NCI-H1694 treated with DMSO at 0.1 percent for 48 hours (cell line): ENCODE measurements around the gene QSER1.
"Not testable (repeated sequence)": the region's sequence is repeated elsewhere in the genome, so short reads cannot be mapped to it uniquely, and the experiment has no call there.

ENCODE experiments used
- DNase-seq: peaks from one replicate; lab custom pipeline; 2025; lab: John Stamatoyannopoulos, UW

The QSER1 gene

DNA sequence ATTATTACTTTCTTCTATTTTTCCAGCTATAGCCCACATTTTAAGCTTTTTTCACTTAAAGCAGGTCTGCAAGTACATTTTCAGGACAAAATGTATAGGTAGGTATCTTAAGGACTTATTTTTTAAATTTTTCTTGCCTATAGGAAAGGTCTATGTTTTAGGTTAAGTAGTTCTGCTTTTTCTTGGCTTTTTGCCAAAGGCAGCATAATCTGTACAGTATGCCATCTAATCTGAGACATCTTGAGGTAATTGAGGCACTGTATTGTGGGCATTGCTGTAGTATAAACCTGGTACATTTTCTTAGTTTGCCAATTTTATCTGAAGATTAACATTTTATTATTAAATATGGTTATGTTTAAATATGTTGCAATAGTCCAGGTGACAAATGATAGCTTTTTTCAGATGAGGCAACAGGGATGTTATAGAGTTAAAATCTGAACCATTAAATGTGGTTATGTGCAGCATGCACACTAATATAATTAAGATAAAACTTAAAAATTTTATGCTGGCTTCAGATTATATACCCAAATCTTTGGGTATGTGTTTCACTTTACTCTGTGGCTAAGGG is 42.9 kb downstream of the QSER1 start:
- DNase-seq = no peak

DNA sequence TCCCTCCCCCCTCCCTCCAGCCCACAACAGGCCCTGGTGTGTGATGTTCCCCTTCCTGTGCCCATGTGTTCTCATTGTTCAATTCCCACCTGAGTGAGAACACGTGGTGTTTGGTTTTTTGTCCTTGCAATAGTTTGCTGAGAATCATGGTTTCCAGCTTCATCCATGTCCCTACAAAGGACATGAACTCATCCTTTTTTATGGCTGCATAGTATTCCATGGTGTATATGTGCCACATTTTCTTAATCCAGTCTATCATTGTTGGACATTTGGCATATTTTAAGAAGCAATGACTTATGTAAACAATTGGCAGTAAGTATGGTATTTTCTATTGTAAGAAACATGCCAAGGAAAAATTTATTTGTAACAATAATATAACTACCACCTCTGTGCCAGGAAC is 43.6 kb downstream of the QSER1 start:
- DNase-seq = not testable (repeated sequence)

- not testable (repeated sequence) for DNase-seq
Observed at GRCh38 chr11:32937283-32937682, 44.7 kb downstream of the QSER1 start.

DNA sequence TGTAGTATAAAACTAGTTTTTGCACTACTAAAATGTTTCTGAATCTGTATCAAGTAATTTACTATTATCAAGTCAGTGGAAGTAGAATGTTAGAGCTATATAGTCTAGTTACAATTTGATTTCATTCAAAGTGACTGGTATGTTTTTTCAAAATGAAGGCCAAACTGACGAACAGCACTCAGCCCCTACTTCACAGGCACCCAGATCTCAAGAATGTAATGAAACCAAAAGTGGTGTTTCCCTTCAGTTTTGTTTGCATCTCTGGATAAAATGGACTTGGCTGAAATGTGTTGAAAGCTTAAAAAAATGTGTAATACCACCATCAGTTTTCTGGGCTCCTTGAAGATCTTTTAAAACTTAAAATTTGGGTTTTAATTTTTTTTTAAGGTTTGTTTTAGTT is 46.4 kb downstream of the QSER1 start:
- no peak for DNase-seq

DNA sequence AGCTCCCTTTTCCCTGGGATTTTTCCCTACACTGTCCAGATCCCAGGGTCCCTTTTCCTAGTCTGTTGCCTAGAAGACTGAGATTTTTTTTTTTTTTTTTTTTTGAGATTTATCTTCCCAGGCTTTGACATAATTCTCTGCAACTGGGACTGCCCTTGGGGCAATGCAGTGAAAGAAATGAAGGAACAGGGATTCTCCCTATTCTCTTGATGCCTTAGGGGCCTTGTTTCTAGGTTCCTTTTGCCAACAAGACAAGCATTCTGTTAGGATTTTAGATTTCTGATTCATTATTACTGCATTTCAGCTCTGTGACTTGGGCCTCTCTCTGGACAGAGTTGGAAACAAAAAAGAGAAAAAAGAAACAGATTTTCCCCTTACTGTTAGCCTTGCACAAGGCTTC is 47.3 kb downstream of the QSER1 start:
- no peak for DNase-seq

DNA sequence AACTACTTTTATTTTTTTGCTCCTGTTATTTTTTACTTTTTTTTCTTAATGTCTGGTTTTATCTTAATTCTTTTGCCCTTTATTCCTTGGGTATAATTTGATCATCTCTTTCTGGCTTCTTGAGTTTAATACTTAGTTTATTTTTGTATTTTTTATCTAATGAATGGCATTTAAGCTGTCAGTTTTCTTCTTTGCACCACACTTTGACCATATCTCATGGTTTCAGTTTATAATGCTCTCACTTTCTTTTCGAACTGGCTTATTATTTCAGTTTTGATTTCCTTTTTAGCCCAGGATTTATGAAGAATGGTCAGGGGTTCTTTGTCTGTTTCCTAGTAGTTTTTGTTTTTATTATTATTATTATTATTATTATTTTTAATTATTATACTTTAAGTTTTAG is 48.3 kb downstream of the QSER1 start:
- DNase-seq = no peak

- no peak for DNase-seq
Observed at GRCh38 chr11:32947978-32948377, 55.4 kb downstream of the QSER1 start.

GRCh38 chr11:32949739-32950138 is 57.1 kb downstream of the QSER1 start:
- no peak for DNase-seq

DNA sequence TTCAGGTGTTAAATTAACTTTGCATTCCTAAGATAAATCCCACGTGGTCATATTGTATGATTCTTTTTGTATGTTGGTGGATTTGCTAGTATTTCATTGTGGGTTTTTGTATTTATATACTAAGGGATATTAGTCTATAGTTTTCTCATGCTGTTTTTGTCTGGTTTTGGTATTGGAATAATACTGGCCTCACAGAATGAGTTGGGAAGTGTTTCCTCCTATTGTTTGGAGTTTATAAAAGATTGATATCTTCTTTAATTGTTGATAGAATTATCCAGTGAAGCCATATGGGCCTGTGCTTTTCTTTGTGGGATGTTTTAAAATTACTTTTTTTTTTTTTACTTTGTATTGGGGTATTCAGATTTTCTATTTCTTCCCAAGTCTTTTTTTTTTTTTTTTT is 59.8 kb downstream of the QSER1 start:
- no peak for DNase-seq

DNA sequence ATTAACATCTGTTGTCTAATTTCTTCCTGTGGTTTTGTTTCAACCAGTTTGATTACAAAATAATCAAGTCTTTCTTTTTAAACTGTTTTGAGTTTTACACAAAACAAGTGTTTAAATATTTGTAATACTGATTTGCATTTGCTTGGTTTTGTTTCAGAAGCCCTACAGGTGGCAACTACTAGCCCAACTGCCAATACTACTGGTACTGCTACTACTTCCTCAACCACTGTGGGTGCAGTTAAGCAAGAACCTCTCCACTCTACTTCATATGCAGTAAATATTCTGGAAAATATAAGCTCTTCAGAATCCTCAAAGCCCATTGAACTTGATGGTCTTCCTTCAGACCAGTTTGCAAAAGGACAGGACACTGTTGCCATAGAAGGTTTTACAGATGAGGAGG is 61.1 kb downstream of the QSER1 start:
- no peak for DNase-seq

DNA sequence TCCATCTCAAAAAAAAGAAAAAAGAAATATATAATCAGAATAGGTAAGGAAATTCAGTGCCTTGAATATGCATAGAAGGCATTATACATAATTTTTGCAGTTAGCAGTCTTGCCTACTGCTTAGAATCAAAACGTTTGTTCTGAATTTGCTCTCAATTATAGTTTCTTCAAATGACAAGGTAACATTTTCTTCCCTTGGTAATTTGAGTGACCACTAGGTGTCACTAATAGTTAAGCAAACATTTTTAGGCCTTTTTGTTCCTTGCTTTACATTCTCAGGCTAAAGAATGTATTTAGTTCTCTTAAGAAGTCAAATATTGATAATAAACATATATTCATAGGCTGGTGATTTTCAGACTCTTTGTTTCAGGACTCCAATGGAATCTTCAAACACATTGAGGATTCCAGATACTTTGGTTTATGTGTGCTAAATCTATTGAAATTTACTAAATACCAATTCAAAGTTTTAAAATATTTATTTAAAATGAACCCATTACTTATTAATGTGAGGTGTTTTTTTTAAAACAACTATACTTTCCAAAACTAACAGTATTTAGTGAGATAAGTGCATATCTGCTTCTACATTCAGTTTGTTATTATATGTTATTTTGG is 68.0 kb downstream of the QSER1 start:
- DNase-seq = peak; percentile 33

DNA sequence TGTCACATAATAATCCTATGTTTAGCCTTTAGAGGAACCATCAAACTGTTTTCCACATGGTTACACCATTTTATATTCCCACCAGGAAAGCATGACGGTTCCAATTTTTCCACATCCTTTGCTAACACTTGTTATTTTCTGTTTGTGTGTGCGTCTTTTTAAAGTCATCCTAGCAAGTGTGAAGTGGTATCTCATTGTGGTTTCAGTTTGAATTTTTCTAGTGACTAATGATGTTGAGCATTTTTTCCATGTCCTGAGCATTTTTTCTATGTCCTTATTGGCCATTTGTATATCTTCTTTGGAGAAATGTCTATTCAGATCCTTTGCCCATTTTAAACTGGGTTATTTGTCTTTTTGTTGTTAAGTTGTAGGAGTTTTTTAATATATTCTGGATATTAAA is 69.4 kb downstream of the QSER1 start:
- DNase-seq = no peak

DNA sequence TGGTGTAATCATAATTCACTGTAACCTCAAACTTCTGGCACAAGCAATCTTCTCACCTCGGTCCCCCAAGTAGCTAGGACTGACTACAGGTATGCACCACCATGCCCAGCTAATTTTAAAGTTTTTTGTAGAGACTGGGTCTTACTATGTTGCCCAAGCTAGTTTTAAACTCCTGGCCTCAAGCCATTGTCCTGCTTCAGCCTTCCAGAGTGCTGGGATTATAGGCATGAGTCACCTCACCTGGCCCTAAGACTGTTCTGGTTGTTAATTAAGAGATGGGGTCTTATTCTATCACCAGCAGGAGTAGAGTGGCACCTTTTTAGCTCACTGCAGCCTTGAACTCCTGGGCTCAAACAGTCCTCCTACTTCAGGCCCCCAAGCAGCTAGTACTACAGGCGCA is 71.1 kb downstream of the QSER1 start:
- no peak for DNase-seq

GRCh38 chr11:32968541-32968940 is 75.9 kb downstream of the QSER1 start:
- DNase-seq = no peak

- not testable (repeated sequence) for DNase-seq
Observed at GRCh38 chr11:32972233-32972632, 79.6 kb downstream of the QSER1 start.

DNA sequence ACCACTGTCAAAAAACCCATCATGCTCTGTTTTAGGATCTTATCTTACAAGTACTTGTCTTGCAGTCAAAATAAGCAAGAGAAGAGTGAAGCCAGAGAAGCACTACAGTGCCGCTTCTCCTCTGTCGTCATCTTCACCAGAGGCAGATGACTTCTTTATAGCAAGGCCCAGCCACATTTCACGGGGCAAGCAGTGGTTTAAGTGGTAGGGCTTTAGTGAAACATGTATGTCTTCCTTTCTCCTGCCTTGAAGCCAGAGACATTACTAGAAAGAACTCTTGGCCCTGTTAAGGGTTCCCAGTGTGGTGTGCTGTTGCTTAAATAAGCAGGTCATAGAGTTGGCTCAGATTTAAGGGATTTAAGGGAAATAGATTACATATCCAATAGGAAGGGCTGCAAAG is 80.2 kb downstream of the QSER1 start:
- DNase-seq = no peak

DNA sequence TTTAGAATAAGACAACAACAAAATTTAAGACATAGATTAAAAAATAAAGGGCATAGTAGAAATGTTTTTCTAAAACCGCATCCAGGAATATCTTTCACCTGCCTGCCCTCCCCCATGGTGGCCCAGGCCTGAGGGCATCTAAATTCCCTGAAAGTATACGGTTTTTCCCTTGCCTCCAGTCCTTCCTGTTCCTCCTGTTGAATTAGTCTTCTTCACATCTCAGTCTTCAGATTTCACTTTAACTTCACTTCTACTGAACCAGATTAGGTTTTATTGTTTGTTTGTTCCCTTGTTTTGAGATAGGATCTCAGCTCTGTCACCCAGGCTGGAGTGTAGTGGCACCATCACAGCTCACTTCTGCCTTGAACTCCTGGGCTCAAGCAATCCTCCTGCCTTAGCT is 90.0 kb downstream of the QSER1 start:
- no peak for DNase-seq

- DNase-seq = no peak
Observed at GRCh38 chr11:32983506-32983905, 90.9 kb downstream of the QSER1 start.

DNA sequence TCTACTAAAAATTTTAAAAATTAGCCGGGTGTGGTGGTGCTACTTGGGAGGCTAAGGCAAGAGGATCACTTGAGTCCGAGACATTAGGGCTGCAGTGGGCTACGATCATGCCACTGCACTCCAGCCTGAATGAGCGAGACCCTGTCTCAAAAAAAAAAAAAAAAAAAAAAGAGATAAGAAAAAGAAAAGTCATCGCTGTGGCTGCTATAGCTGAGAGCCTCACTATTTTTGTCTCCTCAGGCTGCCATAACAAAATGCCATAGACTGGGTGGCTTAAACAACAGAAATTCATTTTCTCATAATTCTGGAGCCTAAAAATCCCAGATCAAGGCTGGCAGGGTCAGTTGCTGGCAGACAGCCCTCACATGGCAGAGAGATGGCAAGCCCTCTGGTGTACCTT is 93.0 kb downstream of the QSER1 start:
- DNase-seq = no peak

DNA sequence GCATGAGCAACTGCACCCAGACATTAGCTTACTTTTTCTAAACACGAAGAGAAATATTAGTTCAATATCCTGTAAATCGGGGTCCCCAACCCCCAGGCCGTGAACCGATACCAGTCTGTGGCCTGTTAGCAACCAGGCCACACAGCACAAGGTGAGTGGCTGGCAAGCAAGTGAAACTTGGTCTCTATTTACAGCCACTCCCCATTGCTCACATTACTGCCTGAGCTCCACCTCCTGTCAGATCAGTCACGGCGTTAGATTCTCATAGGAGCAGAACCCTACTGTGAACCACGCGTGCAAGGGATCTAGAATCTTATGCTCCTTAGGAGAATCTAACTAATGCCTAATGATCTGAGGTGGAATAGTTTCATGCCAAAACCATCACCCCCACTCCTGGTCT is 95.2 kb downstream of the QSER1 start:
- no peak for DNase-seq

- no peak for DNase-seq
Observed at GRCh38 chr11:32990481-32990880, 97.9 kb downstream of the QSER1 start.

GRCh38 chr11:32991427-32991826 is 98.8 kb downstream of the QSER1 start:
- no peak for DNase-seq

DNA sequence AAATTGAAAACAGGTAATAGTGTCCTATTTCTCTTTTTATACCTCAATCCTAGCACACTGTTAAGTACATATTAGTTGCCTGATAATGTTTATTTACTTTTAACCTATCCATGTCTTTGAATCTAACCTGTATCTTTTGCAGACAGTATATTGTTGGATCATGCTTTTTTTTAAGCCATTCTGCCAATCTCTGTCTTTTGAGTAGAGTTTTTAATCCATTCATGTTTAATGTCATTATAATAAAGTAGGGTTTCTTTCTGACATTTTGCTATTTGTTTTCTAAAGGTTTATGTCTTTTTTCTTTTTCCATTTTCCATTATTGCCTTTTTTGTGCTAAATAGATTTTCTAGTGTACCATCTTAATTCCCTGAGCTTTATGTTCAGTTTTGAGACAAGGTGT is 99.3 kb downstream of the QSER1 start:
- no peak for DNase-seq

GRCh38 chr11:33000181-33000580 is 107.6 kb downstream of the QSER1 start:
- DNase-seq = no peak
